MCF 10A (cell line): Measurements from ENCODE around the gene CLCA2. TPM values are rescaled to one million over a fixed set of nuclear protein-coding genes. Genes with fewer than 3 reads are reported as not detected.

Experiments used
- BruUV-seq: library from RNA; stranded (reverse); fragments of 400-500 nt; replicated peaks from 2 replicates; lab custom pipeline; 2021; lab: Mats Ljungman, UMichigan
- CTCF ChIA-PET: fragments of 300-600 bp; sonication (Branson Sonifier 250); formaldehyde crosslinking; extraction: SDS; loops from one replicate; lab custom pipeline; 2021; ENCODE audit warnings: antibody characterized with exemption, inconsistent platforms; lab: Yijun Ruan, JAX
- POLR2A ChIA-PET: fragments of 300-600, 350-650 bp; sonication (Branson Sonifier 250); formaldehyde crosslinking; extraction: SDS; loops from one replicate; lab custom pipeline; 2020; ENCODE audit warnings: antibody characterized with exemption, inconsistent platforms; lab: Yijun Ruan, JAX
- DNase-seq: peaks from one replicate; pipeline ENCODE4 v3.0.0-alpha.2; 2018; ENCODE audit not compliant: unreplicated experiment
- H3K27ac Mint-ChIP-seq: one replicate; pipeline ENCODE4 v1.8.0; 2022; ENCODE audit warnings: mild to moderate bottlenecking, low read depth, mixed read lengths; ENCODE audit not compliant: unreplicated experiment
- H3K27me3 Mint-ChIP-seq: one replicate; pipeline ENCODE4 v1.8.0; 2022; ENCODE audit warnings: mixed read lengths; ENCODE audit not compliant: insufficient read depth, unreplicated experiment
- H3K36me3 Mint-ChIP-seq: one replicate; pipeline ENCODE4 v1.8.0; 2022; ENCODE audit warnings: mild to moderate bottlenecking, moderate library complexity, mixed read lengths; ENCODE audit not compliant: insufficient read depth, unreplicated experiment
- H3K4me1 Mint-ChIP-seq: one replicate; pipeline ENCODE4 v1.8.0; 2022; ENCODE audit warnings: mixed read lengths; ENCODE audit not compliant: insufficient read depth, unreplicated experiment
- H3K4me3 Mint-ChIP-seq: one replicate; pipeline ENCODE4 v1.8.0; 2022; ENCODE audit warnings: mild to moderate bottlenecking, moderate library complexity, mixed read lengths; ENCODE audit not compliant: unreplicated experiment
- H3K9me3 Mint-ChIP-seq: one replicate; pipeline ENCODE4 v1.8.0; 2022; ENCODE audit warnings: mixed read lengths; ENCODE audit not compliant: unreplicated experiment
- intact Hi-C: fragments of 100-400 bp; cut with micrococcal nuclease; formaldehyde crosslinking; loops from 2 replicates; pipeline ENCODE4 v1.14.1; 2022
- total RNA-seq: library from RNA; stranded (reverse); gene quantifications from 2 replicates; pipeline ENCODE4 v1.2.3, GENCODE V29; 2022
- TF ChIP-seq, protein P1 (sequence below): fragments of 200-600 bp; IDR thresholded peaks from one replicate; pipeline ENCODE4 v1.8.0; 2022; ENCODE audit warnings: antibody characterized with exemption, mild to moderate bottlenecking; ENCODE audit not compliant: unreplicated experiment

Gene CLCA2
- total RNA-seq, 1 experiment from 2014 or later = 113 TPM

- CTCF ChIA-PET = interaction anchor here (0.6 to 2.3 kb wide), 3 partner anchors 32 to 68 kb away, joined by 3 to 11 read pairs (median 4); no protein-coding TSS in a partner anchor
- intact Hi-C loops = no loop called here
These were observed 17.6 kb downstream of the CLCA2 start for GRCh38 chr1:86441581-86441980.

DNA sequence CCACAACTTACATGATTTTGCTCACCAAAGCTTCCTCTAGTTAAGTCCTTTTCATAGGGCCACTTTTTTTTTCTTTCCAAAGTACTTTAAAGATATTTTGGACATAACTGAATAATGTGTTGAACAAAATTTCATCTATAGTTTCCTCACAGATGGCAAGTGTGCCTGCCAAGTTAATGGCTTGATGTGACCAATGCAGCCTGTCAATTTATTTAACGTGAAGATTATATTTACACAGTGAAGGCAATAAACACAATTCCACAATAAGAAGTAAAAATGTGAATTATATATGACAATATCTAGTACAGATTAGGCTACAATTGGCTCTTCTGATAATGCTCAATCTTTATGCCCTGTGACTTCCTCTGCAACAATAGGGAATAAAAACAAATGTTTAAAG lies 18.0 kb downstream of the CLCA2 start:
- H3K9me3 Mint-ChIP-seq = no peaks in the 10 kb centered on the region
- CTCF ChIA-PET = interaction anchor here (0.6 to 2.3 kb wide), 3 partner anchors 32 to 68 kb away, joined by 3 to 11 read pairs (median 4); no protein-coding TSS in a partner anchor
- TF ChIP-seq, protein P1, sequence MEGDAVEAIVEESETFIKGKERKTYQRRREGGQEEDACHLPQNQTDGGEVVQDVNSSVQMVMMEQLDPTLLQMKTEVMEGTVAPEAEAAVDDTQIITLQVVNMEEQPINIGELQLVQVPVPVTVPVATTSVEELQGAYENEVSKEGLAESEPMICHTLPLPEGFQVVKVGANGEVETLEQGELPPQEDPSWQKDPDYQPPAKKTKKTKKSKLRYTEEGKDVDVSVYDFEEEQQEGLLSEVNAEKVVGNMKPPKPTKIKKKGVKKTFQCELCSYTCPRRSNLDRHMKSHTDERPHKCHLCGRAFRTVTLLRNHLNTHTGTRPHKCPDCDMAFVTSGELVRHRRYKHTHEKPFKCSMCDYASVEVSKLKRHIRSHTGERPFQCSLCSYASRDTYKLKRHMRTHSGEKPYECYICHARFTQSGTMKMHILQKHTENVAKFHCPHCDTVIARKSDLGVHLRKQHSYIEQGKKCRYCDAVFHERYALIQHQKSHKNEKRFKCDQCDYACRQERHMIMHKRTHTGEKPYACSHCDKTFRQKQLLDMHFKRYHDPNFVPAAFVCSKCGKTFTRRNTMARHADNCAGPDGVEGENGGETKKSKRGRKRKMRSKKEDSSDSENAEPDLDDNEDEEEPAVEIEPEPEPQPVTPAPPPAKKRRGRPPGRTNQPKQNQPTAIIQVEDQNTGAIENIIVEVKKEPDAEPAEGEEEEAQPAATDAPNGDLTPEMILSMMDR = no peak
- POLR2A ChIA-PET = interaction anchor here (0.9 to 1.6 kb wide), 2 partner anchors 11 to 15 kb away, joined by 3 to 4 read pairs; no protein-coding TSS in a partner anchor
- H3K4me1 Mint-ChIP-seq = no peaks in the 10 kb centered on the region
- H3K4me3 Mint-ChIP-seq = no peak overlapping the region
- DNase-seq = no peak
- H3K27me3 Mint-ChIP-seq = no peaks in the 10 kb centered on the region
- H3K27ac Mint-ChIP-seq = no peak overlapping the region
- no TSS peak for BruUV-seq
- peaks cover 68% of the 10 kb centered on the region for H3K36me3 Mint-ChIP-seq
- intact Hi-C loops = no loop called here

More at GRCh38 chr1:86441581-86441980, 17.6 kb downstream of the CLCA2 start:
- Mint-ChIP-seq H3K27me3 (no peaks in the 10 kb centered on the region), H3K4me1 (no peaks in the 10 kb centered on the region), H3K27ac (no peak overlapping the region), H3K36me3 (peaks cover 68% of the 10 kb centered on the region), H3K4me3 (no peak overlapping the region), H3K9me3 (no peaks in the 10 kb centered on the region)
- BruUV-seq = no TSS peak
- TF ChIP-seq, protein P1 = no peak
- DNase-seq = no peak
- POLR2A ChIA-PET = interaction anchor here (0.9 to 1.6 kb wide), 3 partner anchors 11 to 15 kb away, joined by 3 to 4 read pairs (median 4); no protein-coding TSS in a partner anchor

- H3K27me3 Mint-ChIP-seq = no peaks in the 10 kb centered on the region
- no TSS peak for BruUV-seq
- DNase-seq = no peak
- no peaks in the 10 kb centered on the region for H3K4me1 Mint-ChIP-seq
- no peak overlapping the region for H3K27ac Mint-ChIP-seq
- no peak overlapping the region for H3K4me3 Mint-ChIP-seq
- POLR2A ChIA-PET = interaction anchor here (0.7 to 0.8 kb wide), 2 partner anchors 10 to 16 kb away, joined by 3 read pairs; no protein-coding TSS in a partner anchor
- H3K36me3 Mint-ChIP-seq = peaks cover 76% of the 10 kb centered on the region
- intact Hi-C loops = no loop called here
- no peaks in the 10 kb centered on the region for H3K9me3 Mint-ChIP-seq
- CTCF ChIA-PET = interaction anchor here (0.5 to 1.0 kb wide), 3 partner anchors 27 to 60 kb away, joined by 3 to 6 read pairs (median 3); no protein-coding TSS in a partner anchor
- TF ChIP-seq, protein P1 = no peak
These were observed 21.9 kb downstream of the CLCA2 start for GRCh38 chr1:86445919-86446318.

GRCh38 chr1:86447198-86447790 lies 23.3 kb downstream of the CLCA2 start:
- Mint-ChIP-seq H3K36me3 (peaks cover 79% of the 10 kb centered on the region), H3K9me3 (no peaks in the 10 kb centered on the region), H3K4me1 (no peaks in the 10 kb centered on the region), H3K27ac (no peak overlapping the region), H3K27me3 (no peaks in the 10 kb centered on the region), H3K4me3 (no peak overlapping the region)
- TF ChIP-seq, protein P1 = no peak
- intact Hi-C loops = no loop called here
- BruUV-seq = no TSS peak
- DNase-seq = no peak
- CTCF ChIA-PET = interaction anchor here (0.6 to 2.0 kb wide), 3 partner anchors 17 to 1105 kb away, joined by 3 to 7 read pairs (median 3); no protein-coding TSS in a partner anchor
- POLR2A ChIA-PET = no interaction called here
